HG02973 (cell line): ENCODE measurements around the gene MSMB.

Experiments
- ATAC-seq: cut with Tn5 transposase; IDR thresholded peaks from one replicate; pipeline ENCODE4 v1.9.1; 2021; ENCODE audit warnings: moderate library complexity; ENCODE audit not compliant: unreplicated experiment

MSMB gene

GRCh38 chr10:46035923-46036849 lies 9.9 kb downstream of the MSMB start:
- ATAC-seq = no peak

DNA sequence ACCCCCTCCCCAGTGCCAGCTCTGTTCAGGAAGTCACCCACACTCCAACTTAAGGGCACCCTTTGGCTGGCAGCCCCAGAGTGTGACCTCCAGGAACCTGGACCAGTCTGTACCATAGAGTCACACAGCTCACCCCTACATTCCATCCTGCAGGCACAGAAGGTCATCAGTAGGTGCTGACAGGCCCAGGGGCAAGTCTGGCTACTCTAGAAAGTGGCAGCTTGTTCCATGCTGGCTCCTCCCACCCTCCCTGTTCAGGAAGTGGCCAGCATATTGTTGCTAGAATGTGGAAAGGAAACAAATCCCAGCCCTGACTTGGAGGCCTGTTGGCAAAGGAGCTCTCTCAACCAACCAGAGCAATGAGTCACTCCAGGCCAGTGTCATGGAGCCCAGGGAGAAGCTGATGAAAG lies 12.5 kb downstream of the MSMB start:
- ATAC-seq = no peak

DNA sequence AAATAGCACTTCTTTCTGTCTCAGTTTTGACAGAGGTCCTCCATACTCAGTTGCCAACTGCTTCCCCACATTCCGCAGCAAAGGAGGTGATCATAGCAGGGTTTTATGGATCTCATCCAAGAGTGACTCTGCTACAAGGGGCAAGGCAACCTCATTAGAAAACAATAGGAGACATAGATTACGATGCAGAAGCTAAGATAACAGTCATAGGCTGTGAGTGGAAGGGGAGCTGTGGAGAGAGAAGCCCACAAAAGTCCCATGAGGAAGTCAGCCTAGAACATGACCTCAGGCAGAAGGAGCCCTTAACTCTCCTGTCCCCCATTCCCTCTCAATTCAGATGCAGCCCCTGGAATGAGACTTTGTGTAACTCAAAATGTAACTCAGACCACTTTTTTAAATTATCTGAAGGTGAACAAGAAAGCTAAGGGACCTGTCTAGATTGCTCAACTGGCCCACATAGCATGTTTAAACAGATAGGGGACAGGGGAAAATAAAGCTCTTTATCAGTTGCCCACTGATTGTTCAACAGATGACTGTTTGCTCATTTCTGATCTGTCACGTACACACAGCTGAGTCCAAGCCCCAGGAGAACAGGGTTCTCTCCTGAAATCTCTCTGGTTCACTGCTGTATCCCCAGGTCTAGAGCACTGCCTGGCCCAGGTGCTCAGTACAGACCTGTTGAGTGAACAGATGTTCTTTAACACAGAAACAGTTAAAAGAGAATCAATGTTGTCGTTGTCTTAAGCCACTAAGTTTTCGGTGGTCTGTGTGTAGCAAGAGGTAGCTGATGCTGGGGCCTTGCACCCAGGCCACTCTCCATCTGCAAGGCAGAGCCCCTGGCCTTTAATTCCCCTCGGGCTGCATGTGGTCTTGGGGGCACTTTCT lies 14.2 kb downstream of the MSMB start:
- ATAC-seq = no peak

- peak; percentile 95 for ATAC-seq
Observed at GRCh38 chr10:46030091-46030937, 15.8 kb downstream of the MSMB start, which contains the start of gene NCOA4. NCOA4 (minus strand) TSS chr10:46030623; CDS start chr10:46016680, 13,943 bp downstream.

DNA sequence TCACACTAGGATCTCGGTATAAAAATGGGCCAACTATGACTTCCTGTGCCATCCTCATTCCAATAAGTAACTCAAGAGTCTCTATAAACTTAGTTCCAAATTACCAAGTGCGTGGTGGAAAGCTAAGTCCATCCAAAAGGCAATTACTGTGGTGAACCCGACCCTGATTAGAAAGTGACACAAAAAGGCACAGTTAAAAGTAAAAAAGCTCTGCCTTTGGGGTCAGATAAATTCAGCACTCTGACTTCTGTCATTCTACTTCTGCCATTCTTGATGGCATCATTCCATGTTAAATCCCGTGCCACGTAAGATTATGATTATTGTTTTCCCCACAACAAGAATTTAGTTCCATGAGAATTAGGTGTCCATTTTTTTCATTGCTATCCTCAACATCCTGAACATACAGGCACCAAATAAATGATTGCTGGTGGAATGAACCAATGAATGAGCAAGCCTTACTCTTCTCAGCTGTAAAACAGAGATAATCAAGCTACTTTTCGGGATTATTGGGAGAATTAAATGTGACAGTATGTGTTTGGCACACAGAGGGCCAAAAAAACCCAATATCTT lies 16.5 kb downstream of the MSMB start:
- ATAC-seq = no peak

- ATAC-seq = peak; percentile 36
Observed at GRCh38 chr10:46028584-46029460, 17.2 kb downstream of the MSMB start.

GRCh38 chr10:46026106-46026505 lies 20.0 kb downstream of the MSMB start:
- no peak for ATAC-seq

DNA sequence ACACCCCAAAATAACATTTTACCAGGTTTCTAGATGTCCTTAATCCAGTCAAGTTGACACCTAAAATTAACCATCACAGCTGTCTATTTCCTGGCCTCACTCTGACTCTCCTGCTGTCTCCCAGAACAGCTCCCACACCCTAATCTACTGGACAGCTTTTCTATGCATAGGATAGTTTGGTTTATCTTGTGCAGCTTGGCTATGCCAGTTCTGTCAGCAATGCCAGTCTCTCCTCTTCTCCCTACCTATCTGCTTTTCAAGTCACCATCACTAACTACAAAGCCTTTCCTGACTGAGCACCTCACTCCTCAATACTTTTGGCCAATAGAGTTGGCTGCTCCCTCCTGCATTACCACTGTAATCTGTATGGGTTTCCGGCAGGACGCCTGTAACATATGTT lies 20.7 kb downstream of the MSMB start:
- ATAC-seq = no peak

DNA sequence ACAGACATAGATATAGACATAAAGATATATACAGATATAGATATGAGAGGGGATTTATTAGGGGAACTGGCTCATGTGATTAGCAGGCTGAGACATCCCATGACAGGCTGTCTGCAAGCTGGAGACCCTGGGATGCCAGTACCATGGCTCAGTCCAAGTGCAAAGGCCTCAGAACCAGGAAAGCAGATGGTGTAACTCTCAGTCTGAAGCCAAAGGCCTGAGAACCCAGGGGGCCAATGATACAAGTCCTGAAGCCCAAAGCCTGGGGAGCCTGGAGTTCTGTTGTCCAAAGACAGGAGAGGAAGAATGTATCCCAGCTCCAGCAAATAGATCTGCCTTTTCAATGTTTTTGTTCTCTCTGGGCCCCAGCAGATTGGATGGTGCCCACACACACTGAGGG lies 21.1 kb downstream of the MSMB start:
- ATAC-seq = no peak

DNA sequence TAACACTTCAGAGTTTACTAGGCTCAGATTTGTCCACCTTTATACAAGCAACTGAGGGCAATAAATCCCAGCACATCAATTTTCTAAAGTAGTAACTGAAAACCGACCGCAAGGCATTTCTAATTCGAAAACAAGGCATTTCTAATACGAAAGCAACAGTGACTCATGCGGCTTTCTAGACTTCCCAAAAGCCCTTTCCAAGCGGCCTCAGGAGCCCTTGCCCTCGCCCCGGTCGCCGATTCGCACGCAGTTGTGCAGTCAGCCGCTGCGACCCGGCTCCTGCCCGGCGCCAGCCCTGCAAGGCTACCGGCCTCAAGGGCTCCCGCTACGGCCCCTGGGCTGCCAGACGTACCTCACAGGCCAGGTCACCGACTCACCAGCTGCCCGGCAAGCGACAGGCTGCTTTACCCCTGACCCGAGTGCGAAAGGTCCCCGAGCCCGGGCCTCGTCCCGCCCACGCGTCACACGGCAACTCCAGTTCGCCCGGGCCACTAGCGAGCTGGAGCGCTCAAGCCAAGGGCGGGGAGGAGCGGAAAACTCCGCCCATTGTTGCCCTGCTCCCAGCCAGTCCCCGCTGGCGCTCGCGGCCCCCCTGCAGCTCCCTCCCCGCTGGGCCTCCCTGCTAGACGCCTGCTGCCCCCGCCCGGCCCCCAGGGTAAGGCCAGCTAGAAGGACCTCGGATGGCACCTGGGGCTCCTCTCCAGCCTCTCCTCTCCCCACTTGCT lies 22.9 kb downstream of the MSMB start:
- peak; percentile 88 for ATAC-seq

- no peak for ATAC-seq
Observed at GRCh38 chr10:46020344-46020657, 25.8 kb downstream of the MSMB start.

DNA sequence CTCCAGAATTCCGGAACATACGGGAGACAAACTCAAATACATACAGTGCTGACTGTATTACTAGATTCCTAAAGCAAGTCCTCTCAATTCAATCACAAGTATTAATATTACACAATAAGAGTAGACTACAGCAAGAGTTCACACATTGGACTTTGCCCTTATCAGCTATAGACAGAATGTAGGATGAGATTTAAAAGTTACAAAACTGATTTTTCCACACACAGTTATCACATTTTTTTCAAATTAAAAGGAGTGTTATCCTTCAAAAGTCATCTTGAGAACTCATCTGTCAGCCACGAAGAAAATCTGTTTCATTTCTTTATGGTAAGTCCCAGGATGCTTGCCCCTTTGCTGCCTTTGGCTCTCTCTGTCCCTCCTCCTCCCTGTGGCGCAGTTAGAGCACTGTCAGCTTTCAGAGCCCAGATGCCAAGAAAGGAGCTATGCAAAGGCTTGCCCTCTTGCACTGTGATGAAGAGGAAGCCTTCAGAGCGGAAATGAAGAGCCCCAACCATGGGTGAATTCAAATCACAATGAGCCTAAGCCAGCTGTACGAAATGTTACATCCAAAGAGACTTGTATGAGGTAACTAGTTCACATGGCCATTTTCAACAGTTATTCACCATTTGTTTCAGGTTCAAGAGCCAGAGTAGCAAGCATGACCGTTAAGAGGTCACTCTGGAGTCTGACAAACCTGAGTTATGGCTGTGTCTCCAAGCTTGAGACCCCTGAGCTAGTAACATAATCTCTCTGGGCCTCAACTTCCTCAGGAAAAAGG lies 26.3 kb downstream of the MSMB start:
- no peak for ATAC-seq

- ATAC-seq = no peak
Observed at GRCh38 chr10:46019177-46019528, 26.9 kb downstream of the MSMB start.

DNA sequence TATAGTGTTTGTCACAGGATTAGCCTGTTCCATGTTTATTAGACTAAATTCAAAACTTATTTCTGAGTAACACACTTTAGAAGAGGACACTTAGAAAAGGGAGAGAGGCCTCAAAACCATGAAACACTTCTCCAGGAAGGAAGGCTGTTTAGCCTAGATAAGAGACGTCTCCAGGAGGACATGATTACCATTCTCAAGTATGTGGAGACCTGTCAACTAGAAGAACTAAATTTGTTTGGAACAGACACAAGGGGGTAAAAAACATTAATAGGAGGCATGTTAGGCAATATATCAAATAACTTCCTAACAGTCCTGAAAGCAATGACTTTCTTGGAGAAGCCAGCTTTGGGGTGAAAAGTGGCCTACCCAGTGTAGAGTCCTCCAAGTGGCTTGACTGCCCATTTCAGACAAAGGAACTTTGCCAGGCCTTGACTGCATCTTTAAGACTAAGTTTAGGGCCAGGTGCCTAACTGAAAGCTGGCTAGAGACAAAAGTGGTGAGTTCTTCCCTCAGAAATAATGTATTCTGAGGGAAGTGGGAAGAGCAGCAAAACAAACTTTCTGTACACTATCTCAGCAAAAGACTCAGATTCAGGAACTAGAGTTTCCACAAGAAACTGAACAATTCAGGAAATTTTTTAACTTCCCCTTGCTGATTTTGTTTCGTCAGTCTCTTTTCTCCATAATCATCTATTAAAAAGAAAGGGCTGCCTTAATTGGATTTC lies 27.5 kb downstream of the MSMB start:
- no peak for ATAC-seq

- ATAC-seq = no peak
Observed at GRCh38 chr10:46017733-46018132, 28.3 kb downstream of the MSMB start.

GRCh38 chr10:46016811-46017210 lies 29.3 kb downstream of the MSMB start:
- ATAC-seq = no peak

GRCh38 chr10:46016190-46016589 lies 29.9 kb downstream of the MSMB start:
- ATAC-seq = no peak
